Measurements from ENCODE around the gene ZFC3H1. TPM values are rescaled to one million over a fixed set of nuclear protein-coding genes. Genes with fewer than 3 reads are reported as not detected.
"Not testable (repeated sequence)": the region's sequence is repeated elsewhere in the genome, so short reads cannot be mapped to it uniquely, and the experiment has no call there.

Gene ZFC3H1
- total RNA-seq (10 to 100 TPM; 19.5 to 29.5 (median 23.3) TPM), polyA plus RNA-seq (12.4 TPM)
- long read RNA-seq, donor 1, partial matches to known transcripts, result 14 of 16 reads
- long read RNA-seq, donor 1, other reads (novel, unspliced or antisense), result 2 of 16 reads
- long read RNA-seq, donor 2, partial matches to known transcripts, result 2 of 2 reads
- long read RNA-seq, donor 2, other reads (novel, unspliced or antisense), result 0 of 2 reads
- long read RNA-seq, donor 3, transcript ZFC3H1-206 (2 exons, 1,771 nt), result major isoform, 9 of 38 reads
- long read RNA-seq, donor 3, partial matches to known transcripts, result 25 of 38 reads
- long read RNA-seq, donor 3, other reads (novel, unspliced or antisense), result 4 of 38 reads
- long read RNA-seq, donor 4, partial matches to known transcripts, result 4 of 6 reads
- long read RNA-seq, donor 4, other reads (novel, unspliced or antisense), result 2 of 6 reads

GRCh38 chr12:71663561-71664410 is at the start of gene ZFC3H1, which contains the start of gene THAP2:
Gene ZFC3H1, minus strand, starts transcription at chr12:71663848. Its CDS starts 238 bp downstream, at chr12:71663610.
Gene THAP2, plus strand, starts transcription at chr12:71664301. Its CDS starts 209 bp downstream, at chr12:71664510.
- no peaks in the 10 kb centered on the region for H3K27me3 ChIP-seq (ENCODE audit: control insufficient read depth, insufficient read depth)
- DNase-seq, result peak; percentile 92 to 96 (median 95)
- no peaks in the 10 kb centered on the region for H3K9me3 ChIP-seq (ENCODE audit: control insufficient read depth, low read length)
- under 1% methylated on average over 57 of the region's 57 CpGs for WGBS
- peak within 1 kb of the TSS; percentile 97 for H3K27ac ChIP-seq (ENCODE audit: low read length)
- H3K4me1 ChIP-seq (ENCODE audit: control insufficient read depth, insufficient read depth, low read length), result peaks cover 3% of the 10 kb centered on the region
- intact Hi-C loops (cut with DNase I), result loop anchor here in 2 of 4 donors (10.0 kb wide), 1 partner anchor 91 kb away; the partner anchor contains the start of gene RAB21 (in 2 of the 2)
- peak within 1 kb of the TSS; percentile 89 for H3K4me3 ChIP-seq (ENCODE audit: low read length)
- peak; percentile 97 for ATAC-seq

GRCh38 chr12:71710276-71711125 is 46.9 kb upstream of the ZFC3H1 start:
- WGBS, result 94% methylated on average over 7 of the region's 7 CpGs
- H3K9me3 ChIP-seq (ENCODE audit: control insufficient read depth, low read length), result no peaks in the 10 kb centered on the region
- H3K27ac ChIP-seq (ENCODE audit: low read length), result no peak overlapping the region
- no peak for ATAC-seq
- H3K27me3 ChIP-seq (ENCODE audit: control insufficient read depth, insufficient read depth), result no peaks in the 10 kb centered on the region
- H3K4me3 ChIP-seq (ENCODE audit: low read length), result no peak overlapping the region
- H3K4me1 ChIP-seq (ENCODE audit: control insufficient read depth, insufficient read depth, low read length), result no peaks in the 10 kb centered on the region
- intact Hi-C loops (cut with DNase I), result no loop called here
- DNase-seq, result no peak

- ATAC-seq (no peak), DNase-seq (no peak)
- Histone ChIP-seq H3K4me1 (ENCODE audit: control insufficient read depth, insufficient read depth, low read length) (no peaks in the 10 kb centered on the region), H3K4me3 (ENCODE audit: low read length) (no peak overlapping the region), H3K27me3 (ENCODE audit: control insufficient read depth, insufficient read depth) (no peaks in the 10 kb centered on the region), H3K9me3 (ENCODE audit: control insufficient read depth, low read length) (no peaks in the 10 kb centered on the region), H3K27ac (ENCODE audit: low read length) (no peak overlapping the region)
- intact Hi-C loops (cut with DNase I), result no loop called here
- WGBS, result 96% methylated on average over 1 of the region's 1 CpG
Measured at GRCh38 chr12:71708658-71709057, 45.0 kb upstream of the ZFC3H1 start.

- WGBS, result 87% methylated on average over 2 of the region's 2 CpGs
- Histone ChIP-seq H3K9me3 (ENCODE audit: control insufficient read depth, low read length) (no peaks in the 10 kb centered on the region), H3K27ac (ENCODE audit: low read length) (no peak overlapping the region), H3K4me1 (ENCODE audit: control insufficient read depth, insufficient read depth, low read length) (no peaks in the 10 kb centered on the region), H3K27me3 (ENCODE audit: control insufficient read depth, insufficient read depth) (no peaks in the 10 kb centered on the region), H3K4me3 (ENCODE audit: low read length) (no peak overlapping the region)
- ATAC-seq (no peak), DNase-seq (no peak)
- intact Hi-C loops (cut with DNase I), result no loop called here
Measured at GRCh38 chr12:71704920-71705319, 41.3 kb upstream of the ZFC3H1 start.

GRCh38 chr12:71703206-71703605 is 39.6 kb upstream of the ZFC3H1 start:
- ATAC-seq (no peak), DNase-seq (no peak)
- Histone ChIP-seq H3K9me3 (ENCODE audit: control insufficient read depth, low read length) (no peaks in the 10 kb centered on the region), H3K4me3 (ENCODE audit: low read length) (no peak overlapping the region), H3K4me1 (ENCODE audit: control insufficient read depth, insufficient read depth, low read length) (no peaks in the 10 kb centered on the region), H3K27ac (ENCODE audit: low read length) (no peak overlapping the region), H3K27me3 (ENCODE audit: control insufficient read depth, insufficient read depth) (no peaks in the 10 kb centered on the region)
- 72% methylated on average over 2 of the region's 2 CpGs for WGBS
- intact Hi-C loops (cut with DNase I), result no loop called here

GRCh38 chr12:71702590-71702989 is 38.9 kb upstream of the ZFC3H1 start:
- intact Hi-C loops (cut with DNase I), result no loop called here
- no peaks in the 10 kb centered on the region for H3K27me3 ChIP-seq (ENCODE audit: control insufficient read depth, insufficient read depth)
- H3K4me1 ChIP-seq (ENCODE audit: control insufficient read depth, insufficient read depth, low read length), result no peaks in the 10 kb centered on the region
- DNase-seq (no peak), ATAC-seq (no peak)
- no peak overlapping the region for H3K4me3 ChIP-seq (ENCODE audit: low read length)
- 99% methylated on average over 5 of the region's 5 CpGs for WGBS
- H3K9me3 ChIP-seq (ENCODE audit: control insufficient read depth, low read length), result no peaks in the 10 kb centered on the region
- no peak overlapping the region for H3K27ac ChIP-seq (ENCODE audit: low read length)

- H3K9me3 ChIP-seq (ENCODE audit: control insufficient read depth, low read length); H3K27me3 ChIP-seq (ENCODE audit: control insufficient read depth, insufficient read depth); DNase-seq; H3K27ac ChIP-seq (ENCODE audit: low read length); H3K4me3 ChIP-seq (ENCODE audit: low read length); ATAC-seq; intact Hi-C loops (cut with DNase I); H3K4me1 ChIP-seq (ENCODE audit: control insufficient read depth, insufficient read depth, low read length): not testable (repeated sequence)
- 95% methylated on average over 8 of the region's 8 CpGs for WGBS
Measured at GRCh38 chr12:71702181-71702580, 38.5 kb upstream of the ZFC3H1 start.

GRCh38 chr12:71695782-71696181 is 32.1 kb upstream of the ZFC3H1 start:
- Histone ChIP-seq H3K4me3 (ENCODE audit: low read length) (no peak overlapping the region), H3K27me3 (ENCODE audit: control insufficient read depth, insufficient read depth) (no peaks in the 10 kb centered on the region), H3K27ac (ENCODE audit: low read length) (no peak overlapping the region), H3K4me1 (ENCODE audit: control insufficient read depth, insufficient read depth, low read length) (peaks cover 4% of the 10 kb centered on the region), H3K9me3 (ENCODE audit: control insufficient read depth, low read length) (no peaks in the 10 kb centered on the region)
- 94% methylated on average over 1 of the region's 1 CpG for WGBS
- intact Hi-C loops (cut with DNase I), result no loop called here
- ATAC-seq (no peak), DNase-seq (no peak)

- no peak for DNase-seq
- intact Hi-C loops (cut with DNase I), result no loop called here
- Histone ChIP-seq H3K27me3 (ENCODE audit: control insufficient read depth, insufficient read depth) (no peaks in the 10 kb centered on the region), H3K9me3 (ENCODE audit: control insufficient read depth, low read length) (no peaks in the 10 kb centered on the region), H3K4me1 (ENCODE audit: control insufficient read depth, insufficient read depth, low read length) (peaks cover 4% of the 10 kb centered on the region), H3K4me3 (ENCODE audit: low read length) (no peak overlapping the region), H3K27ac (ENCODE audit: low read length) (peak overlapping the region; percentile 77)
- 91% methylated on average over 1 of the region's 1 CpG for WGBS
- peak; percentile 68 to 79 for ATAC-seq
Measured at GRCh38 chr12:71694099-71694820, 30.6 kb upstream of the ZFC3H1 start.

- H3K27ac ChIP-seq (ENCODE audit: low read length); H3K4me3 ChIP-seq (ENCODE audit: low read length); H3K9me3 ChIP-seq (ENCODE audit: control insufficient read depth, low read length); DNase-seq; ATAC-seq; intact Hi-C loops (cut with DNase I); H3K27me3 ChIP-seq (ENCODE audit: control insufficient read depth, insufficient read depth); H3K4me1 ChIP-seq (ENCODE audit: control insufficient read depth, insufficient read depth, low read length): not testable (repeated sequence)
- WGBS, result 89% methylated on average over 5 of the region's 5 CpGs
Measured at GRCh38 chr12:71693651-71694050, 30.0 kb upstream of the ZFC3H1 start.
